ENCODE data around the gene RPL22.

DNA sequence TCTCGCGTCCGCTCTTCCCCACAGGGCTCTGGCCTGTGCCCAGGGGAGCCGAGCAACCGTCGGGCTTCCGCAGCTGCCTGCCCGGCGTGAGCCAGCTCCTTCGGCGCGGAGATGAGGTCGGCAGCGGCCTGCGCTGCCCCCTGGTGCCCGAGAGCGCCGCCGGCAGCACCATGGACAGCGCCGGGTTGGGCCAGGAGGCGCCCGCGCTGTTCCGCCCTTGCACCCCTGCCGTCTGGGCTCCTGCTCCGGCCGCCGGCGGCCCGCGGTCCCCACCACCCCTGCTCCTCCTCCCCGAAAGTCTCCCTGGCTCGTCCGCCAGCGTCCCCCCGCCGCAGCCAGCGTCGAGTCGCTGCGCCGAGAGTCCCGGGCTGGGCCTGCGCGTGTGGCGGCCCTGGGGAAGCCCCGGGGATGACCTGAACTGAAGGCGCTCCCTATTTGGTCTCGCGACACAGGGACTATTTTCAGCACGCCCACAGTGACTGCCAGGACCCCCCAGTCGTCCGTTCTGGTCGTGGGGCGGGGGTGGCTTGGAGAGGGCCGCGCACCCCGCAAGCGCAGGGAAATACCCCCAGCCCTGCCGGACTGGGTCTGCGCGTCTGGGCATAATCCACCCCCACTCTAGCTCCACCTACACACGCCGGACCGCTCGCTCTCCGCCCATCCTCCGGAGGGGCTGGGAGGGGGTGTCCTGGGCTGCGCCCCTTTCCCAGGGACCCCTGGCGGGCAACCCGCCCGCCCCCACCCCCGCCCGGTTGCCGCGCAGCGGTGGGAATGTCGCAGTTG is 45.9 kb upstream of the RPL22 start:
- TF ChIP-seq, protein P1, sequence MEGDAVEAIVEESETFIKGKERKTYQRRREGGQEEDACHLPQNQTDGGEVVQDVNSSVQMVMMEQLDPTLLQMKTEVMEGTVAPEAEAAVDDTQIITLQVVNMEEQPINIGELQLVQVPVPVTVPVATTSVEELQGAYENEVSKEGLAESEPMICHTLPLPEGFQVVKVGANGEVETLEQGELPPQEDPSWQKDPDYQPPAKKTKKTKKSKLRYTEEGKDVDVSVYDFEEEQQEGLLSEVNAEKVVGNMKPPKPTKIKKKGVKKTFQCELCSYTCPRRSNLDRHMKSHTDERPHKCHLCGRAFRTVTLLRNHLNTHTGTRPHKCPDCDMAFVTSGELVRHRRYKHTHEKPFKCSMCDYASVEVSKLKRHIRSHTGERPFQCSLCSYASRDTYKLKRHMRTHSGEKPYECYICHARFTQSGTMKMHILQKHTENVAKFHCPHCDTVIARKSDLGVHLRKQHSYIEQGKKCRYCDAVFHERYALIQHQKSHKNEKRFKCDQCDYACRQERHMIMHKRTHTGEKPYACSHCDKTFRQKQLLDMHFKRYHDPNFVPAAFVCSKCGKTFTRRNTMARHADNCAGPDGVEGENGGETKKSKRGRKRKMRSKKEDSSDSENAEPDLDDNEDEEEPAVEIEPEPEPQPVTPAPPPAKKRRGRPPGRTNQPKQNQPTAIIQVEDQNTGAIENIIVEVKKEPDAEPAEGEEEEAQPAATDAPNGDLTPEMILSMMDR (conservative IDR thresholded peaks at IDR 0.05), result peak; percentile 84
- no peak for TF ChIP-seq ZFX (IDR thresholded peaks at IDR 0.05)
